AG04450 (cell line): ENCODE data around the gene RRP8. TPM values are rescaled to one million over a fixed set of nuclear protein-coding genes. Genes with fewer than 3 reads are reported as not detected.

ENCODE experiments used
- CTCF ChIA-PET: fragments of 300-600, 350-600 bp; formaldehyde crosslinking; extraction: SDS; loops from one replicate; lab custom pipeline; 2022; ENCODE audit warnings: antibody characterized with exemption, inconsistent platforms; lab: Charles Lee
- POLR2A ChIA-PET: fragments of 350-600 bp; formaldehyde crosslinking; extraction: SDS; loops from one replicate; lab custom pipeline; 2021; ENCODE audit warnings: antibody characterized with exemption, inconsistent platforms; lab: Yijun Ruan, JAX
- DNase-seq: peaks from one replicate; pipeline ENCODE4 v3.0.0-alpha.2; 2011; ENCODE audit warnings: low read depth, low spot score
- H3K27ac ChIP-seq: one replicate; pipeline ENCODE4 v1.5.1; 2012; ENCODE audit warnings: low read depth, low read length, control low read depth
- H3K27me3 ChIP-seq: one replicate; pipeline ENCODE4 v1.6.0; 2012; ENCODE audit warnings: low read length; ENCODE audit not compliant: control insufficient read depth, insufficient read depth
- H3K4me3 ChIP-seq: 2 replicates; pipeline ENCODE4 v1.5.1; 2011; ENCODE audit warnings: mild to moderate bottlenecking, low read depth, low read length, control low read depth
- H3K9me3 ChIP-seq: 2 replicates; pipeline ENCODE4 v1.5.1; 2012; ENCODE audit warnings: low read length; ENCODE audit not compliant: control insufficient read depth, insufficient read depth
- polyA plus RNA-seq: library from polyadenylated mRNA; depleted of rRNA; stranded (reverse); fragments of >200 nt; gene quantifications from 2 replicates; pipeline ENCODE4 v1.2.3, GENCODE V29; 2011
- TF ChIP-seq, protein P1 (sequence below): IDR thresholded peaks from 2 replicates; pipeline ENCODE4 v1.5.1; 2011; ENCODE audit warnings: low read depth, low read length, control low read depth, inconsistent platforms

Gene RRP8
- polyA plus RNA-seq, 1 experiment: 16.3 TPM

DNA sequence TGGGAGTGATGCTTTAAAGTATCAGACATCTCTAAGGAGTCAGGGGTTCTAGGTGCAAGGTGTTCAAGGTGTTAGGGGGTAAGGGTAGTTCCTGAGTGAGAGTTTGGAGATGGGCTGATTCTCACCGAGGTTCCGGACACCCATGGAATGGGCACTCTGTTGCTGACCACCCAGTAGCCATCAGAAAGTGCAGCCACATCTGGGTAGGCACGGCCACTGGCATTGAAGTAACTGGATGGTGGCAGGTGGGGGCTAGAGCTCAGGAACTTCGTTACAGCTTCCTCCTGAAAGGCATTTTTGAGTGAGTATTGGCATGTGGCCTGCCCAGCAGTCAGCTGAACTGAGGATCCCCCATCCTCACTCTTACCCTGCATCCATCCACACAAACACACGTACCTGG, 11.6 kb upstream of the RRP8 start:
- no peaks in the 10 kb centered on the region for H3K27me3 ChIP-seq
- ChIA-PET CTCF (no interaction called here), POLR2A (no interaction called here)
- H3K27ac ChIP-seq: no peak overlapping the region
- H3K4me3 ChIP-seq: no peak overlapping the region
- no peaks in the 10 kb centered on the region; the same call in 1 of the 2 replicates for H3K9me3 ChIP-seq
- TF ChIP-seq, protein P1, sequence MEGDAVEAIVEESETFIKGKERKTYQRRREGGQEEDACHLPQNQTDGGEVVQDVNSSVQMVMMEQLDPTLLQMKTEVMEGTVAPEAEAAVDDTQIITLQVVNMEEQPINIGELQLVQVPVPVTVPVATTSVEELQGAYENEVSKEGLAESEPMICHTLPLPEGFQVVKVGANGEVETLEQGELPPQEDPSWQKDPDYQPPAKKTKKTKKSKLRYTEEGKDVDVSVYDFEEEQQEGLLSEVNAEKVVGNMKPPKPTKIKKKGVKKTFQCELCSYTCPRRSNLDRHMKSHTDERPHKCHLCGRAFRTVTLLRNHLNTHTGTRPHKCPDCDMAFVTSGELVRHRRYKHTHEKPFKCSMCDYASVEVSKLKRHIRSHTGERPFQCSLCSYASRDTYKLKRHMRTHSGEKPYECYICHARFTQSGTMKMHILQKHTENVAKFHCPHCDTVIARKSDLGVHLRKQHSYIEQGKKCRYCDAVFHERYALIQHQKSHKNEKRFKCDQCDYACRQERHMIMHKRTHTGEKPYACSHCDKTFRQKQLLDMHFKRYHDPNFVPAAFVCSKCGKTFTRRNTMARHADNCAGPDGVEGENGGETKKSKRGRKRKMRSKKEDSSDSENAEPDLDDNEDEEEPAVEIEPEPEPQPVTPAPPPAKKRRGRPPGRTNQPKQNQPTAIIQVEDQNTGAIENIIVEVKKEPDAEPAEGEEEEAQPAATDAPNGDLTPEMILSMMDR: no peak
- DNase-seq: no peak

DNA sequence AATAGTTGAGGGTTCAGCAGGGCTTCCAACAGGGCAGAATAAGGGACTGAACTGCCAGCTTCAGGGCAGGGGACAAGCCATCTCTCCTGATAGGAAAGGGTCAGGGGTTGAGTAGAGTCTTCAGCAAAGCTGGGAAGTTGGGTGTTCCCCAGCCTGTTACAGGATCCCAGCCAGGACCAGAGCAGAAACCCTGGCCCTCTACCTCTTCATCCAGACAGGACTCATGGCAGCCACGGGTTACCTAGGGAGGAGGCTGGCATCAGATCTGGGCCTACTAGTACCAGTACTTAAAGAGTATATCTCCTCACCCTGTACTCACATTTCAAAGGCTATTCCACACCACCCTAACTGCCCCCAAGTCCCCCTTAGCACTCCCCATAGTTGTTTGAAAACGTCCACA, 11.0 kb upstream of the RRP8 start:
- H3K4me3 ChIP-seq: no peak overlapping the region
- ChIA-PET CTCF (no interaction called here), POLR2A (no interaction called here)
- no peak for DNase-seq
- no peaks in the 10 kb centered on the region for H3K27me3 ChIP-seq
- H3K27ac ChIP-seq: no peak overlapping the region
- H3K9me3 ChIP-seq: no peaks in the 10 kb centered on the region; the same call in 1 of the 2 replicates
- TF ChIP-seq, protein P1: no peak

DNA sequence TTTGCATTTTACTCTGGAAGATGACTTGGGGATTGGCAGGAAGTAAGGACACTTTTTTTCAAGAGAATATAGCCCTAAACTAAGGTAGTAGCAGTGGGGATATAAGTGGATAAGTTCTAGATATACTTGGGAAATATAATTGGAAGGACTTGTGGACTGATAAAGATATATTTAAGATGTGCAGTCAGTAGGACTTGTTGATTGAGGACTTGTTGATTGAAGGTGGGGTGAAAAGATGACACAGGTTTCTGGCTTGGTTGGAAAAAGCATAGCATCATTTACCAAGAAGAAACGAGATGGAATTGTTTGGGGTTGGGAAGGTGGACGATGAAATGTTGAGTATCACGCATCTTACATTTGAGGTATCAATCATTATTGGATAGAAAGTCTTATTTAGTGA, 10.1 kb upstream of the RRP8 start:
- ChIA-PET POLR2A (no interaction called here), CTCF (interaction anchor here (0.9 to 2.9 kb wide), 5 partner anchors 11 to 93 kb away, joined by 3 to 15 read pairs (median 5); partner anchors contain the start of gene MRPL17)
- Histone ChIP-seq H3K9me3 (no peaks in the 10 kb centered on the region; the same call in 1 of the 2 replicates), H3K27me3 (no peaks in the 10 kb centered on the region), H3K27ac (no peak overlapping the region), H3K4me3 (no peak overlapping the region)
- no peak for DNase-seq
- TF ChIP-seq, protein P1: no peak

DNA sequence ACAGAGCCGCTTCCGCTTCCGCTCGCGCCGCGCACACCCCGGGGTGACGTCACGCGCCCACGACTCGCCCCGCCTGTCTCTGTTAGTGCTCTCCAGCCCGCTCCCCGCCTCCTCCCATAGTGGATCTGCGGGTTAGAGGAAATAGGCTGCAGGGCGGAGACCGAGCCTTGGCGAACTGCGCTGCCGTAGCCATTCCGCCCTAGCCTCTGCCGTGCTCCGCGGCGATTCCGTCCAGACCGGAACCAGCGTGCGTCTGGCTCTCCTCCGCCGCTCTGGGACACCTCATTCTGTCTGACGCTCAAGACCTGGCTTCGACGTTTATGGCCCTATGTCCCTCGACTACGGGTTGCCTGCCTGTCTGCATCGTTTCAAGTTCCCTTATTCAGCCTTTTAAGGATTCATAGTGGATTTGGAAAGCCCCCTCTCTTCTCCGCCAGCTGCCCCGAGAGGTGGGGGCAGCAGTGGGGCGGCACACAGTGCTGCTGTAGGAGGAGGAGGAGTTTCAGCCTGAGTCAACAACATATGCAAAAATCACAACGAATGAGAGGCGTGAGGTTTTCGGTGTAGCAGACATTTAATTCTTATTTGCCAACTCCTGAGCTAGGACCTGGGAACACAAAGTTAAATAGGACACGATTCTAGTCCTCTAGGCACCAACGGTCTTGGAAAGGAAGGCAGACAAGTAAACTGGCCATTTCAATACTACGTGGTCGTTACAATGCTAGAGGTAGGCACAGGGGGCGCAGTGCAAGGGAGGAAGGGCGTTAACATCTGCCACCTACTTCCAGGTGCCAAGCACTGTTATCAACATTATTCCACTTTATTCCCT, 9.0 kb upstream of the RRP8 start, which contains the start of gene TAF10:
Gene TAF10, minus strand, starts transcription at position 4 of the 829 bp plus-strand sequence. CDS start 27 bp downstream, outside the sequence.
- TF ChIP-seq, protein P1: peak; percentile 57
- no peaks in the 10 kb centered on the region; the same call in 1 of the 2 replicates for H3K9me3 ChIP-seq
- H3K27me3 ChIP-seq: no peaks in the 10 kb centered on the region
- ChIA-PET CTCF (interaction anchor here (0.7 to 2.9 kb wide), 8 partner anchors 8 to 94 kb away, joined by 3 to 15 read pairs (median 4); partner anchors contain the start of gene MRPL17), POLR2A (interaction anchor here (0.6 to 1.9 kb wide), 10 partner anchors 9 to 233 kb away, joined by 3 to 13 read pairs (median 4); partner anchors contain the start of genes ARFIP2, MRPL17 and TIMM10B)
- peak within 1 kb of the TSS; percentile 99 for H3K27ac ChIP-seq
- H3K4me3 ChIP-seq: peak within 1 kb of the TSS; percentile 74
- peak; percentile 88 for DNase-seq

GRCh38 chr11:6611963-6612212, 8.5 kb upstream of the RRP8 start:
- CTCF ChIA-PET: interaction anchor here (0.7 to 2.9 kb wide), 5 partner anchors 9 to 94 kb away, joined by 3 to 15 read pairs (median 6); partner anchors contain the start of gene MRPL17
- TF ChIP-seq, protein P1: no peak
- no peaks in the 10 kb centered on the region; the same call in 1 of the 2 replicates for H3K9me3 ChIP-seq
- peak overlapping the region; percentile 80 for H3K27ac ChIP-seq
- POLR2A ChIA-PET: interaction anchor here (0.6 to 1.9 kb wide), 10 partner anchors 10 to 233 kb away, joined by 3 to 13 read pairs (median 4); partner anchors contain the start of genes ARFIP2, MRPL17 and TIMM10B
- no peak for DNase-seq
- no peaks in the 10 kb centered on the region for H3K27me3 ChIP-seq
- H3K4me3 ChIP-seq: peak overlapping the region; percentile 74
